ENCODE results near the gene PACSIN3.
"Not testable (repeated sequence)": the region's sequence is repeated elsewhere in the genome, so short reads cannot be mapped to it uniquely, and the experiment has no call there.

GRCh38 chr11:47208008-47208552 is 21.8 kb upstream of the PACSIN3 start:
- TF ChIP-seq CTCF, EP300, POLR2AphosphoS5, POLR2A (IDR thresholded peaks at IDR 0.05): not testable (repeated sequence)

Measured in sigmoid colon (tissue), 4 donors.